ENCODE data around the gene CYTL1. TPM values are rescaled to one million over a fixed set of nuclear protein-coding genes. Genes with fewer than 3 reads are reported as not detected.
A peak's percentile ranks its signal among the peaks of the same experiment; 100 is the strongest.

Gene CYTL1
- total and polyA plus RNA-seq, 2 donors (not counting 3 experiments of a cell fraction or from before 2014, with no cell fraction given), result 4.0 to 36.8 TPM

DNA sequence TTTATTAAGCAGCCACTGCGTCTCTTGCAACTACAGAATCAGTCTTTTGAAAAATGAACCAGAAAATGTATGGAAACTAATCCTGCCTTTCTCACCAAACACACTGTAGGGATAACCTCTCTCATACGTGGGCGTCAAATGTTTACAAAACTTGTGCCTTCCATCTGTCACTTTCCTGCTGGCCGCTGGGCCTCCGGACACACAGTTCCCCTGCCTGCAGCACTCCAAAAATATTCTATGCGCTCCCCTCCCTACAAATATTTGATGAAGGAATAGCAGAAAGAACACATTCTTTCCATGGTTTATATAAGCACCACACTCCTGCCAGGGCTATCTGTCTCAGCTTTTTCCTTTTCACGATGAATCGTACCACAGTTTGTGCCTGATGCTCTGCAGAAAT is 14.9 kb upstream of the CYTL1 start:
- Histone ChIP-seq H4K20me1 (replicated peaks; ENCODE audit: control insufficient read depth, extremely low read depth, insufficient read depth, low read length) (no peaks in the 10 kb centered on the region), H3K4me1 (ENCODE audit: control insufficient read depth, extremely low read depth, insufficient read depth, low read length) (peaks cover 69% of the 10 kb centered on the region), H3K27ac (ENCODE audit: insufficient read depth, low read depth, low read length) (peak overlapping the region; percentile 90), H3K9ac (replicated peaks; ENCODE audit: extremely low read depth, insufficient read depth, low read length) (no peak overlapping the region), H3K9me1 (replicated peaks; ENCODE audit: control insufficient read depth, extremely low read depth, insufficient read depth, low read length) (no peaks in the 10 kb centered on the region), H3K79me2 (ENCODE audit: control insufficient read depth, insufficient read depth, low read length) (no peaks in the 10 kb centered on the region), H3K9me3 (replicated peaks; ENCODE audit: control insufficient read depth, insufficient read depth, low read length) (no peaks in the 10 kb centered on the region), H3K4me2 (ENCODE audit: insufficient read depth, low read length) (no peak overlapping the region), H3K36me3 (ENCODE audit: control insufficient read depth in 2 of 2, extremely low read depth in 1 of 2, insufficient read depth in 2 of 2, low read length in 2 of 2) (no peaks in the 10 kb centered on the region), H3K27me3 (ENCODE audit: control insufficient read depth in 2 of 2, insufficient read depth in 2 of 2, low read length in 2 of 2) (no peaks in the 10 kb centered on the region), H3K4me3 (replicated peaks in 1 of 3; ENCODE audit: insufficient read depth in 1 of 3, low read depth in 1 of 3, low read length in 3 of 3) (no peak overlapping the region), H2AFZ (ENCODE audit: low read depth, low read length) (no peak overlapping the region)
- DNase-seq (ENCODE audit: low read depth, low spot score), result peak; percentile 20
- dilution Hi-C loops (cut with MboI; ENCODE audit: extremely low pct_ligation_motif_present, low sequenced_read_pairs) (no loop called here), intact Hi-C loops (cut with micrococcal nuclease) (loop anchor here (5.0 to 10.0 kb wide), 3 partner anchors 37 to 1241 kb away; no protein-coding TSS in a partner anchor)
- TF ChIP-seq GATA2 (IDR thresholded peaks at IDR 0.05; ENCODE audit: insufficient read depth, insufficient read length, low read depth, low read length) (no peak), POLR2AphosphoS5 (IDR thresholded peaks at IDR 0.05; ENCODE audit: insufficient read depth, low read depth, low read length) (no peak), FOS (IDR thresholded peaks at IDR 0.05; ENCODE audit: borderline replicate concordance, insufficient read depth, low read length) (no peak), JUN (IDR thresholded peaks at IDR 0.05; ENCODE audit: borderline replicate concordance, insufficient read depth, insufficient read length, low read depth) (no peak), EZH2 (IDR thresholded peaks at IDR 0.05; ENCODE audit: borderline replicate concordance, low read depth, low read length, severe bottlenecking) (no peak), POLR2A (IDR thresholded peaks at IDR 0.05; ENCODE audit: low read depth, low read length) (no peak), MYC (IDR thresholded peaks at IDR 0.05; ENCODE audit: low read depth, low read length) (no peak)
- TF ChIP-seq, protein P1, sequence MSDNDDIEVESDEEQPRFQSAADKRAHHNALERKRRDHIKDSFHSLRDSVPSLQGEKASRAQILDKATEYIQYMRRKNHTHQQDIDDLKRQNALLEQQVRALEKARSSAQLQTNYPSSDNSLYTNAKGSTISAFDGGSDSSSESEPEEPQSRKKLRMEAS (IDR thresholded peaks at IDR 0.05; ENCODE audit: insufficient read depth, insufficient read length), result no peak
- TF ChIP-seq, protein P2, sequence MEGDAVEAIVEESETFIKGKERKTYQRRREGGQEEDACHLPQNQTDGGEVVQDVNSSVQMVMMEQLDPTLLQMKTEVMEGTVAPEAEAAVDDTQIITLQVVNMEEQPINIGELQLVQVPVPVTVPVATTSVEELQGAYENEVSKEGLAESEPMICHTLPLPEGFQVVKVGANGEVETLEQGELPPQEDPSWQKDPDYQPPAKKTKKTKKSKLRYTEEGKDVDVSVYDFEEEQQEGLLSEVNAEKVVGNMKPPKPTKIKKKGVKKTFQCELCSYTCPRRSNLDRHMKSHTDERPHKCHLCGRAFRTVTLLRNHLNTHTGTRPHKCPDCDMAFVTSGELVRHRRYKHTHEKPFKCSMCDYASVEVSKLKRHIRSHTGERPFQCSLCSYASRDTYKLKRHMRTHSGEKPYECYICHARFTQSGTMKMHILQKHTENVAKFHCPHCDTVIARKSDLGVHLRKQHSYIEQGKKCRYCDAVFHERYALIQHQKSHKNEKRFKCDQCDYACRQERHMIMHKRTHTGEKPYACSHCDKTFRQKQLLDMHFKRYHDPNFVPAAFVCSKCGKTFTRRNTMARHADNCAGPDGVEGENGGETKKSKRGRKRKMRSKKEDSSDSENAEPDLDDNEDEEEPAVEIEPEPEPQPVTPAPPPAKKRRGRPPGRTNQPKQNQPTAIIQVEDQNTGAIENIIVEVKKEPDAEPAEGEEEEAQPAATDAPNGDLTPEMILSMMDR (IDR thresholded peaks at IDR 0.05; ENCODE audit: extremely low read depth in 1 of 2, insufficient read depth in 1 of 2, low read depth in 1 of 2, low read length in 2 of 2), result no peak
- CTCF ChIA-PET, result interaction anchor here (1.6 to 5.9 kb wide), 3 partner anchors 9 to 18 kb away, joined by 6 to 54 read pairs (median 8); partner anchors contain the start of gene STK32B
- no TSS peak for BruUV-seq (replicated peaks)
- FAIRE-seq, result no peak
- POLR2A ChIA-PET, result no interaction called here
